H7 (cell line): Measurements from ENCODE around the gene PAX6. TPM values are rescaled to one million over a fixed set of nuclear protein-coding genes. Genes with fewer than 3 reads are reported as not detected.

Experiments used
- DNase-seq: peaks from one replicate; pipeline ENCODE4 v3.0.0; 2012
- H3K27me3 ChIP-seq: 2 replicates; pipeline ENCODE4 v1.6.0; 2011; ENCODE audit warnings: mild to moderate bottlenecking, low read length; ENCODE audit not compliant: control insufficient read depth, insufficient read depth
- H3K36me3 ChIP-seq: replicated peaks from 2 replicates; pipeline ENCODE4 v1.5.1; 2011; ENCODE audit warnings: low read length; ENCODE audit not compliant: control insufficient read depth, insufficient read depth
- H3K4me3 ChIP-seq: 2 replicates; pipeline ENCODE4 v1.5.1; 2011; ENCODE audit warnings: low read depth, mild to moderate bottlenecking, control low read depth, low read length, moderate library complexity; ENCODE audit not compliant: insufficient read depth
- total RNA-seq: library from RNA; depleted of rRNA; stranded (reverse); fragments of >200 nt; shearing (Covaris generic); gene quantifications from 2 replicates; pipeline ENCODE4 v1.2.3, GENCODE V29; 2014

Gene PAX6
- total RNA-seq, 1 experiment from 2014 or later = 12.3 TPM

- DNase-seq = peak; percentile 72
- H3K4me3 ChIP-seq = peak overlapping the region; percentile 48; the same call in 1 of the 2 replicates
These were observed 11.4 kb downstream of the PAX6 start for GRCh38 chr11:31799435-31800397.

GRCh38 chr11:31798554-31799434, 12.3 kb downstream of the PAX6 start:
- H3K4me3 ChIP-seq = peak overlapping the region; percentile 48
- H3K36me3 ChIP-seq = no peaks in the 10 kb centered on the region
- H3K27me3 ChIP-seq = peaks cover 86% of the 10 kb centered on the region
- peak; percentile 92 for DNase-seq

More at GRCh38 chr11:31799435-31800397, 11.4 kb downstream of the PAX6 start:
- Histone ChIP-seq H3K36me3 (no peaks in the 10 kb centered on the region), H3K27me3 (peaks cover 95% of the 10 kb centered on the region)

- DNase-seq = peak; percentile 53
- peaks cover 81% of the 10 kb centered on the region for H3K27me3 ChIP-seq
- peak overlapping the region; percentile 48 for H3K4me3 ChIP-seq
- H3K36me3 ChIP-seq = no peaks in the 10 kb centered on the region
These were observed 13.0 kb downstream of the PAX6 start for GRCh38 chr11:31798057-31798553.

DNA sequence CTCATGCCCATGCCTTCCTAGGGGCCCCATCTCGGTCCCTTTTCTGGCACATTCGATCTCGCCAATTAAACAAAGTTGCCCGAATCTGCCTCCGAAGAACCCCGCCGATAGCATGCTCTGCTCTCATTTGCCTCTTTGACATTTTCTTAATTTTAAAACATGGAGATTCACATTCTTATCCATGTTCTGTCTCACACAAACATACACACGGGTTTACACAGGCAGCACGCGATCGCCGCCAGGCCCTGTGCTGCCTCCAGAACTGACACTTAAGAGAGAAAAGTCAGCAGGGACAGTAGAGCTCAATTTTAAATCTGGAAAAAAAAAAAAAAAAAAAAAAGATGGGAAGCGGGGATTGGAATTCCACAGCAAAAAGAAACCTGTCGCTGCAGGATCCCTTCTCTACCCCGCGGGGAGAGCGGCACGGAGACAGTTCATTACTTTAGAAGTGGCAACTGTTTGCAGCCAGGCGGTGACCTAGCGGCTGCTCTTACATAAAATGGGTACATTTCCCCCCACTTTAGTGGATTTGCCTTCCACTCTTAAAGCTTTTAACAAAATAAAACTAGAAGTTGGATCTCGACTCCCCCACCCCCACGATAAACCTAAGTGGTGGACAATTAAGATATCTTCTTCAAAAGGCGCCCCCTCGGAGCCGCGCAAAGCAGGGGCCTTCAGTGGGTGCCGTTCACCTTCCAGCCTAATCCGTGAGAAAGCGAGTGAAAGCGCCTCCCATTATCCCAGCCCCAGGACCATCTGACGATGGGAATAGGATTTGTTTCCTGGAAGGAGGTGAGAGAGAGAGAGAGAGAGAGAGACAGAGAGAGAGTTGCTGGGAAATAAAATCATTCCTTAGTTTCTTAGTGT, 13.7 kb downstream of the PAX6 start:
- no peaks in the 10 kb centered on the region for H3K36me3 ChIP-seq
- H3K4me3 ChIP-seq = 0 out of 2 replicates have a peak overlapping the region, but pooled peaks have one; percentile 48
- H3K27me3 ChIP-seq = peaks cover 74% of the 10 kb centered on the region
- DNase-seq = peak; percentile 50

- Histone ChIP-seq H3K27me3 (peaks cover 66% of the 10 kb centered on the region), H3K4me3 (no peak overlapping the region), H3K36me3 (no peaks in the 10 kb centered on the region)
- no peak for DNase-seq
These were observed 14.5 kb downstream of the PAX6 start for GRCh38 chr11:31796499-31797189.

DNA sequence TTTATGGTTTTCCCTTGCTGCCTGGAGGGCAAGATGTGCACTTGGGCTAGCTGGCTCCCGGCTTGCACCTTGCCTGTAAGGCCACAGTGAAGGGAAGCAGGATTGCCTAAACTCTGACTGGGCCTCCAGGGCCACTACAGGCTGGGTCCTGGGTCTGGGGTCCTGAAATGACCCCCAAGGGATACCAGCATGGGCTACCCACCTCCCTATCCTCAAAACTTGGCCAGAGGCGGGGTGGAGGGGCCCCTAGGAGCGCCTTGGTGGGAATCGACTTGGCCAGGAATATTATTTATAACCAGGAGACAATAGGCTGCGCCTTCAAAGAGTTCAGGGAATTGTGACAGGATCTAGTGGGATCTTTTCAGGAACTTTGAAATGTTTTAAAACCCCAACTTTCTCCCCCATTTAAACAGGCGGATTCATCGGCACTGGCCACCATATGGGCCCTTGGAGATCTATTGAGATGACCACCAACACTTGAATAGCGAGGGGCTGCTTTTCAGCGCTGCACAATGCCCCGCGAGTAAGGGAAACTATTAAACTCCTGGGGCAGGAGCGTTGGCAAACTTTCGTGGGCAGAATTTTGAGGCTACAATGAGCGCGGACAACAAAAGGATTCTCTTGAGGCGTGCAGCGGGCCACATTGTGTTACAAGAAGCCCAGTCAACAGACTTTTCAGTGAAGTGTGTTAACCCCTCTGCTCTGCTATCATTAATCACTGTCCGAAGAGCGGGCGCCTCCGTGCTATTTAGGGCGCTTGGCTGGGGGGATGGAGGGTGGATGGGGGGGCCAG, 15.2 kb downstream of the PAX6 start:
- H3K27me3 ChIP-seq = peaks cover 59% of the 10 kb centered on the region
- H3K4me3 ChIP-seq = no peak overlapping the region
- H3K36me3 ChIP-seq = no peaks in the 10 kb centered on the region
- DNase-seq = no peak

GRCh38 chr11:31794548-31794947, 16.6 kb downstream of the PAX6 start:
- no peaks in the 10 kb centered on the region for H3K36me3 ChIP-seq
- no peak overlapping the region for H3K4me3 ChIP-seq
- H3K27me3 ChIP-seq = peaks cover 45% of the 10 kb centered on the region
- no peak for DNase-seq

GRCh38 chr11:31793264-31793663, 17.9 kb downstream of the PAX6 start:
- Histone ChIP-seq H3K27me3 (peaks cover 32% of the 10 kb centered on the region), H3K36me3 (no peaks in the 10 kb centered on the region), H3K4me3 (no peak overlapping the region)
- no peak for DNase-seq

GRCh38 chr11:31792456-31792855, 18.7 kb downstream of the PAX6 start:
- DNase-seq = no peak
- peaks cover 25% of the 10 kb centered on the region for H3K27me3 ChIP-seq
- no peaks in the 10 kb centered on the region for H3K36me3 ChIP-seq
- no peak overlapping the region for H3K4me3 ChIP-seq

- Histone ChIP-seq H3K36me3 (no peaks in the 10 kb centered on the region), H3K4me3 (no peak overlapping the region), H3K27me3 (peaks cover 20% of the 10 kb centered on the region)
- no peak for DNase-seq
These were observed 19.1 kb downstream of the PAX6 start for GRCh38 chr11:31792036-31792435.

- peaks cover 7% of the 10 kb centered on the region for H3K27me3 ChIP-seq
- no peak for DNase-seq
- H3K4me3 ChIP-seq = no peak overlapping the region
- H3K36me3 ChIP-seq = no peaks in the 10 kb centered on the region
These were observed 20.5 kb downstream of the PAX6 start for GRCh38 chr11:31790649-31791048.

DNA sequence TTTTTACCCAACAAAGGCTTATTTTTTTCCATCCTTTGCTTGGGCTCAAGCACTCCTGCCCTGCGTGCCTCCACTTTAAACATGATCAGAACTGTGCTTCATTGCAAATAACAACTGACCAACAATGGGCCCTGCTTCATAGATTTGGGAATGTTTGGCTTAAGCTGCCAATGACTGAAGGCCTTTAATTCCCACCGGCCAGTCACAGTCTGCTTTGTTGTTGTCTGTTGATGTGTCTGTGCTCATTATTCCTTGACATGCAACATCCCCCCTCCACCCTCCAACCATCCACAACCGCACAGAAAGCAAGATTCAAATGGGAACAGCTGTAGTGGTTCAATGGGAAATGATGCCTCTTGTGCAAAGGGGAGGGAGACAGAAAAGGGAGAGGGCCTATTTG, 23.0 kb downstream of the PAX6 start:
- Histone ChIP-seq H3K36me3 (no peaks in the 10 kb centered on the region), H3K4me3 (no peak overlapping the region), H3K27me3 (no peaks in the 10 kb centered on the region)
- no peak for DNase-seq
